Sigmoid colon (tissue), 4 donors: ENCODE measurements around the gene HMBS.

Source experiments
- EP300 ChIP-seq, 4 donors: sonication (generic); formaldehyde crosslinking; IDR thresholded peaks; one replicate each; pipeline ENCODE4 v1.6.1; 2017; ENCODE audit warnings: antibody characterized with exemption in 4 of 4
- POLR2A ChIP-seq, 2 donors: fragments of 450-650 bp; IDR thresholded peaks; one replicate each; pipeline ENCODE4 v1.6.1; 2016; ENCODE audit warnings: antibody characterized with exemption in 2 of 2, mild to moderate bottlenecking in 2 of 2, moderate library complexity in 2 of 2
- POLR2AphosphoS5 ChIP-seq, 4 donors: sonication (generic); formaldehyde crosslinking; IDR thresholded peaks; one replicate each; pipeline ENCODE4 v1.6.1; 2017; ENCODE audit warnings: antibody characterized with exemption in 4 of 4
- TF ChIP-seq, protein P1 (sequence below), 4 experiments: fragments of 450-650 bp in 3 of 4; fragments of 200-600 bp in 1 of 4; IDR thresholded peaks; one replicate each; pipeline ENCODE4 v1.5.1; 2016 to 2019; ENCODE audit warnings: antibody characterized with exemption in 4 of 4, mild to moderate bottlenecking in 3 of 4, moderate library complexity in 2 of 4

- TF ChIP-seq, protein P1, sequence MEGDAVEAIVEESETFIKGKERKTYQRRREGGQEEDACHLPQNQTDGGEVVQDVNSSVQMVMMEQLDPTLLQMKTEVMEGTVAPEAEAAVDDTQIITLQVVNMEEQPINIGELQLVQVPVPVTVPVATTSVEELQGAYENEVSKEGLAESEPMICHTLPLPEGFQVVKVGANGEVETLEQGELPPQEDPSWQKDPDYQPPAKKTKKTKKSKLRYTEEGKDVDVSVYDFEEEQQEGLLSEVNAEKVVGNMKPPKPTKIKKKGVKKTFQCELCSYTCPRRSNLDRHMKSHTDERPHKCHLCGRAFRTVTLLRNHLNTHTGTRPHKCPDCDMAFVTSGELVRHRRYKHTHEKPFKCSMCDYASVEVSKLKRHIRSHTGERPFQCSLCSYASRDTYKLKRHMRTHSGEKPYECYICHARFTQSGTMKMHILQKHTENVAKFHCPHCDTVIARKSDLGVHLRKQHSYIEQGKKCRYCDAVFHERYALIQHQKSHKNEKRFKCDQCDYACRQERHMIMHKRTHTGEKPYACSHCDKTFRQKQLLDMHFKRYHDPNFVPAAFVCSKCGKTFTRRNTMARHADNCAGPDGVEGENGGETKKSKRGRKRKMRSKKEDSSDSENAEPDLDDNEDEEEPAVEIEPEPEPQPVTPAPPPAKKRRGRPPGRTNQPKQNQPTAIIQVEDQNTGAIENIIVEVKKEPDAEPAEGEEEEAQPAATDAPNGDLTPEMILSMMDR (IDR thresholded peaks at IDR 0.05) = no peak
- TF ChIP-seq POLR2A (IDR thresholded peaks at IDR 0.05) (no peak), EP300 (IDR thresholded peaks at IDR 0.05) (no peak), POLR2AphosphoS5 (IDR thresholded peaks at IDR 0.05) (no peak)
Measured at GRCh38 chr11:119103793-119104192, 19.1 kb downstream of the HMBS start.
